GM23338 (cell line): ENCODE measurements around the gene P2RX7. TPM values are rescaled to one million over a fixed set of nuclear protein-coding genes. Genes with fewer than 3 reads are reported as not detected.

ENCODE experiments used
- ATAC-seq: fragments of 200-7000 bp; cut with Tn5 transposase; 3 replicates; pipeline ENCODE4 v1.9.1; 2020
- DNase-seq: peaks from one replicate; pipeline ENCODE4 v3.0.0-alpha.2; 2015; ENCODE audit warnings: low spot score
- H2AFZ ChIP-seq: fragments of 200-600 bp; sonication (generic); 2 replicates; pipeline ENCODE4 v1.8.0; 2016; ENCODE audit warnings: antibody characterized with exemption, mild to moderate bottlenecking, moderate library complexity
- H3F3A ChIP-seq: fragments of 200-600 bp; sonication (generic); replicated peaks from 2 replicates; pipeline ENCODE4 v1.8.0; 2017; ENCODE audit warnings: antibody characterized with exemption, mixed run types, low read depth
- H3K27ac ChIP-seq: fragments of 200-600 bp; sonication (generic); 2 replicates; pipeline ENCODE4 v1.6.1; 2016; ENCODE audit warnings: low read depth
- H3K27me3 ChIP-seq: fragments of 200-600 bp; sonication (generic); 2 replicates; pipeline ENCODE4 v1.8.0; 2016; ENCODE audit warnings: mild to moderate bottlenecking, mixed run types, moderate library complexity; ENCODE audit not compliant: insufficient read depth
- H3K36me3 ChIP-seq: fragments of 200-600 bp; sonication (generic); 2 replicates; pipeline ENCODE4 v1.8.0; 2016; ENCODE audit warnings: mild to moderate bottlenecking; ENCODE audit not compliant: insufficient read depth
- H3K4me1 ChIP-seq: fragments of 200-600 bp; sonication (generic); 2 replicates; pipeline ENCODE4 v1.8.0; 2016; ENCODE audit warnings: mild to moderate bottlenecking, moderate library complexity; ENCODE audit not compliant: insufficient read depth
- H3K4me2 ChIP-seq: fragments of 200-600 bp; sonication (generic); 2 replicates; pipeline ENCODE4 v1.7.1; 2017; ENCODE audit warnings: mixed run types
- H3K4me3 ChIP-seq: fragments of 200-600 bp; sonication (generic); 2 replicates; pipeline ENCODE4 v1.6.1; 2016; ENCODE audit warnings: mixed run types
- H3K79me2 ChIP-seq: fragments of 200-600 bp; sonication (generic); replicated peaks from 2 replicates; pipeline ENCODE4 v1.8.0; 2017; ENCODE audit warnings: mild to moderate bottlenecking; ENCODE audit not compliant: insufficient read depth
- H3K9me2 ChIP-seq: fragments of 200-600 bp; sonication (generic); 2 replicates; pipeline ENCODE4 v1.8.0; 2017; ENCODE audit not compliant: insufficient read depth
- H4K20me1 ChIP-seq: fragments of 200-600 bp; sonication (generic); replicated peaks from 2 replicates; pipeline ENCODE4 v1.8.0; 2017; ENCODE audit warnings: mild to moderate bottlenecking; ENCODE audit not compliant: insufficient read depth
- H3K27ac Mint-ChIP-seq: 2 replicates; pipeline ENCODE4 v1.8.0; 2020; ENCODE audit warnings: inconsistent platforms, mild to moderate bottlenecking, moderate library complexity, mixed read lengths
- H3K27me3 Mint-ChIP-seq: 3 replicates; pipeline ENCODE4 v1.8.0; 2022; ENCODE audit warnings: low read depth, mild to moderate bottlenecking, moderate library complexity, mixed read lengths, inconsistent platforms; ENCODE audit not compliant: insufficient read depth, poor library complexity
- H3K36me3 Mint-ChIP-seq: 3 replicates; pipeline ENCODE4 v1.8.0; 2021; ENCODE audit warnings: low read depth, mild to moderate bottlenecking, inconsistent platforms, moderate library complexity, mixed read lengths
- H3K4me1 Mint-ChIP-seq: 3 replicates; pipeline ENCODE4 v1.8.0; 2020; ENCODE audit warnings: mild to moderate bottlenecking, inconsistent platforms, mixed read lengths
- H3K4me3 Mint-ChIP-seq: 3 replicates; pipeline ENCODE4 v1.8.0; 2021; ENCODE audit warnings: moderate library complexity, mild to moderate bottlenecking, inconsistent platforms, mixed read lengths
- H3K9me3 Mint-ChIP-seq: 3 replicates; pipeline ENCODE4 v1.8.0; 2020; ENCODE audit warnings: moderate library complexity, mild to moderate bottlenecking, inconsistent platforms, mixed read lengths
- CREB1 ChIP-seq: fragments of 250-450 bp; sonication (Bioruptor Pico); IDR thresholded peaks from 2 replicates; pipeline ENCODE4 v1.5.0; 2020; ENCODE audit warnings: low read depth, mild to moderate bottlenecking, moderate library complexity
- EZH2 ChIP-seq: fragments of 200-600 bp; sonication (generic); IDR thresholded peaks from one replicate; pipeline ENCODE4 v1.8.0; 2017; ENCODE audit warnings: antibody characterized with exemption, mild to moderate bottlenecking, low read depth; ENCODE audit not compliant: unreplicated experiment
- EZH2phosphoT487 ChIP-seq: fragments of 200-600 bp; sonication (generic); IDR thresholded peaks from one replicate; pipeline ENCODE4 v1.8.1; 2018; ENCODE audit warnings: antibody characterized with exemption; ENCODE audit not compliant: unreplicated experiment
- JUNB ChIP-seq: IDR thresholded peaks from one replicate; pipeline ENCODE4 v1.6.1; 2016; ENCODE audit warnings: antibody characterized with exemption; ENCODE audit not compliant: unreplicated experiment
- NANOG ChIP-seq: IDR thresholded peaks from 2 replicates; pipeline ENCODE4 v1.6.1; 2016; ENCODE audit warnings: antibody characterized with exemption, borderline replicate concordance
- POLR2AphosphoS5 ChIP-seq: IDR thresholded peaks from 2 replicates; pipeline ENCODE4 v1.6.1; 2016; ENCODE audit warnings: antibody characterized with exemption, low read depth
- STAT1 ChIP-seq: IDR thresholded peaks from one replicate; pipeline ENCODE4 v1.6.1; 2016; ENCODE audit warnings: antibody characterized with exemption; ENCODE audit not compliant: unreplicated experiment
- polyA plus RNA-seq: library from polyadenylated mRNA; unstranded; fragments of >200 nt; fragmentation: Nextera tagmentation; extraction: Ambion mirVana; gene quantifications from 2 replicates; pipeline ENCODE4 v1.2.1, GENCODE V29; 2016
- total RNA-seq: library from RNA; depleted of rRNA; stranded (reverse); fragments of >200 nt; shearing (Covaris generic); gene quantifications from 2 replicates; pipeline ENCODE4 v1.2.3, GENCODE V29; 2014
- TF ChIP-seq, protein P1 (sequence below), 2 experiments: fragments of 200-600 bp in 1 of 2; sonication (generic) in 1 of 2; conservative IDR thresholded peaks; 2 replicates each; pipeline versions ENCODE4 v1.5.1 to v1.6.1; 2016 to 2017; ENCODE audit warnings: antibody characterized with exemption in 2 of 2, low read depth in 2 of 2, mild to moderate bottlenecking in 2 of 2, moderate library complexity in 1 of 2
- TF ChIP-seq, protein P2 (sequence below): IDR thresholded peaks from 2 replicates; pipeline ENCODE4 v1.6.1; 2016; ENCODE audit warnings: antibody characterized with exemption
- TF ChIP-seq, protein P3 (sequence below): fragments of 250-450 bp; sonication (Bioruptor Pico); IDR thresholded peaks from 2 replicates; pipeline ENCODE4 v1.5.0; 2020; ENCODE audit warnings: mild to moderate bottlenecking, moderate library complexity

Gene P2RX7
- total and polyA plus RNA-seq, 2 experiments from 2014 or later: 0.24 to 0.48 TPM

DNA sequence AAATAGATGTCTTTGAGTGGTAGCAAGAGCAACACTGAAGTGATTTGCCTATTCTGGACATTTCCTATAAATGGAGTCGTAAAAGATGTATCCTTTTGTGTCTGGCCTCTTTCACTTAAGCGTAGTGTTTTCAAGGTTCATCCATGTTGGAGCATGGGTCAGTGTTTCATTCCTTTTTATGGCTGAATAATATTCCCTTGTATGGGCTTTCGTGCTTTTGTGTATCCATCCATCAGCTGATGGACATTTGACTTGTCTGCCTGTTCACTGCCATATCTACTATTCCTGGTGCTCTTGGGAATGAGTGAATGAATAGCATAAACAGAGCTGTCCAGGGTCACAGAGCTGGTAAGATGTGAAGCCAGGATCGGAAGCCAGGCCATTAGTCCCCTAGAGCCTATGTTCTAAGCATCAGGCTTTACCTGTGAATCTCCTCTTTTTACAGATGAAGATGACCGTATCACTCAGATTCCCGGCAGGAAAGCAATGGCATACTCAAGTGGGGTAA is 1.8 kb upstream of the P2RX7 start (continued):
- TF ChIP-seq, protein P1, sequence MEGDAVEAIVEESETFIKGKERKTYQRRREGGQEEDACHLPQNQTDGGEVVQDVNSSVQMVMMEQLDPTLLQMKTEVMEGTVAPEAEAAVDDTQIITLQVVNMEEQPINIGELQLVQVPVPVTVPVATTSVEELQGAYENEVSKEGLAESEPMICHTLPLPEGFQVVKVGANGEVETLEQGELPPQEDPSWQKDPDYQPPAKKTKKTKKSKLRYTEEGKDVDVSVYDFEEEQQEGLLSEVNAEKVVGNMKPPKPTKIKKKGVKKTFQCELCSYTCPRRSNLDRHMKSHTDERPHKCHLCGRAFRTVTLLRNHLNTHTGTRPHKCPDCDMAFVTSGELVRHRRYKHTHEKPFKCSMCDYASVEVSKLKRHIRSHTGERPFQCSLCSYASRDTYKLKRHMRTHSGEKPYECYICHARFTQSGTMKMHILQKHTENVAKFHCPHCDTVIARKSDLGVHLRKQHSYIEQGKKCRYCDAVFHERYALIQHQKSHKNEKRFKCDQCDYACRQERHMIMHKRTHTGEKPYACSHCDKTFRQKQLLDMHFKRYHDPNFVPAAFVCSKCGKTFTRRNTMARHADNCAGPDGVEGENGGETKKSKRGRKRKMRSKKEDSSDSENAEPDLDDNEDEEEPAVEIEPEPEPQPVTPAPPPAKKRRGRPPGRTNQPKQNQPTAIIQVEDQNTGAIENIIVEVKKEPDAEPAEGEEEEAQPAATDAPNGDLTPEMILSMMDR (conservative IDR thresholded peaks at IDR 0.05; ENCODE audit: low read depth in 2 of 2): no peak
- no peak for TF ChIP-seq EZH2

DNA sequence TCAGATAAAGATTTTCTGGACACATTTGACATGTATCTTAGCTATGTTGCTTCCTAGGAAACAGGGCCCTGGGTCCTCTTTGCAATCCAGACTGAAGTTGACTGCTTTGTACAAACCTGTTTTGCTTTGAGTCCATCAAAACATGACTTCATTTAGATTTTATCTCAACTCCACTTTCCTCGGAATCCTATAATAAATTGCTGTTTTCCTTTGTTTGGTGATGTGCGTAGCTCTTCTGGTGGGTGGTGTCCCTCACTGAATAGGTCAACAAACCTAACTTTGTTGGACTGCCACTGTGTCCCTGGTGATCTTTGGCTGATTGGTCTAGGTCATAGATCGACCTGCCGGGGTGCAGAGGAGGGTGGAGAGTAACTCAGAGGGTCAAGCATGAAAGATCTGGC is 735 bp upstream of the P2RX7 start:
- H3K79me2 ChIP-seq: no peaks in the 10 kb centered on the region
- DNase-seq: no peak
- H3K4me3 ChIP-seq: no peak overlapping the region
- H3K27me3 Mint-ChIP-seq: peaks cover 7% of the 10 kb centered on the region
- no peaks in the 10 kb centered on the region for H3K36me3 Mint-ChIP-seq
- H3K36me3 ChIP-seq: no peaks in the 10 kb centered on the region
- peaks cover 11% of the 10 kb centered on the region for H3K4me1 Mint-ChIP-seq
- H3F3A ChIP-seq: 0 out of 2 replicates have a peak, but pooled peaks cover 5% of the 10 kb centered on the region
- peaks cover 12% of the 10 kb centered on the region; the same call in 1 of the 2 replicates for H3K4me1 ChIP-seq
- ATAC-seq: no peak
- 0 out of 3 replicates have a peak, but pooled peaks cover 3% of the 10 kb centered on the region for H3K9me3 Mint-ChIP-seq
- H3K4me3 Mint-ChIP-seq: no peak overlapping the region
- 0 out of 2 replicates have a peak overlapping the region, but pooled peaks have one; percentile 81 for H3K4me2 ChIP-seq
- H3K27ac ChIP-seq: no peak overlapping the region
- H2AFZ ChIP-seq: no peak overlapping the region
- H3K9me2 ChIP-seq: no peaks in the 10 kb centered on the region
- no peak overlapping the region for H3K27ac Mint-ChIP-seq
- no peaks in the 10 kb centered on the region for H4K20me1 ChIP-seq
- no peaks in the 10 kb centered on the region for H3K27me3 ChIP-seq
- TF ChIP-seq, protein P2, sequence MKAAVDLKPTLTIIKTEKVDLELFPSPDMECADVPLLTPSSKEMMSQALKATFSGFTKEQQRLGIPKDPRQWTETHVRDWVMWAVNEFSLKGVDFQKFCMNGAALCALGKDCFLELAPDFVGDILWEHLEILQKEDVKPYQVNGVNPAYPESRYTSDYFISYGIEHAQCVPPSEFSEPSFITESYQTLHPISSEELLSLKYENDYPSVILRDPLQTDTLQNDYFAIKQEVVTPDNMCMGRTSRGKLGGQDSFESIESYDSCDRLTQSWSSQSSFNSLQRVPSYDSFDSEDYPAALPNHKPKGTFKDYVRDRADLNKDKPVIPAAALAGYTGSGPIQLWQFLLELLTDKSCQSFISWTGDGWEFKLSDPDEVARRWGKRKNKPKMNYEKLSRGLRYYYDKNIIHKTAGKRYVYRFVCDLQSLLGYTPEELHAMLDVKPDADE: no peak
- no peak for TF ChIP-seq JUNB
- TF ChIP-seq NANOG: no peak
- TF ChIP-seq EZH2phosphoT487: no peak
- TF ChIP-seq, protein P1 (conservative IDR thresholded peaks at IDR 0.05; ENCODE audit: low read depth in 2 of 2): no peak
- TF ChIP-seq EZH2: no peak
- TF ChIP-seq, protein P3, sequence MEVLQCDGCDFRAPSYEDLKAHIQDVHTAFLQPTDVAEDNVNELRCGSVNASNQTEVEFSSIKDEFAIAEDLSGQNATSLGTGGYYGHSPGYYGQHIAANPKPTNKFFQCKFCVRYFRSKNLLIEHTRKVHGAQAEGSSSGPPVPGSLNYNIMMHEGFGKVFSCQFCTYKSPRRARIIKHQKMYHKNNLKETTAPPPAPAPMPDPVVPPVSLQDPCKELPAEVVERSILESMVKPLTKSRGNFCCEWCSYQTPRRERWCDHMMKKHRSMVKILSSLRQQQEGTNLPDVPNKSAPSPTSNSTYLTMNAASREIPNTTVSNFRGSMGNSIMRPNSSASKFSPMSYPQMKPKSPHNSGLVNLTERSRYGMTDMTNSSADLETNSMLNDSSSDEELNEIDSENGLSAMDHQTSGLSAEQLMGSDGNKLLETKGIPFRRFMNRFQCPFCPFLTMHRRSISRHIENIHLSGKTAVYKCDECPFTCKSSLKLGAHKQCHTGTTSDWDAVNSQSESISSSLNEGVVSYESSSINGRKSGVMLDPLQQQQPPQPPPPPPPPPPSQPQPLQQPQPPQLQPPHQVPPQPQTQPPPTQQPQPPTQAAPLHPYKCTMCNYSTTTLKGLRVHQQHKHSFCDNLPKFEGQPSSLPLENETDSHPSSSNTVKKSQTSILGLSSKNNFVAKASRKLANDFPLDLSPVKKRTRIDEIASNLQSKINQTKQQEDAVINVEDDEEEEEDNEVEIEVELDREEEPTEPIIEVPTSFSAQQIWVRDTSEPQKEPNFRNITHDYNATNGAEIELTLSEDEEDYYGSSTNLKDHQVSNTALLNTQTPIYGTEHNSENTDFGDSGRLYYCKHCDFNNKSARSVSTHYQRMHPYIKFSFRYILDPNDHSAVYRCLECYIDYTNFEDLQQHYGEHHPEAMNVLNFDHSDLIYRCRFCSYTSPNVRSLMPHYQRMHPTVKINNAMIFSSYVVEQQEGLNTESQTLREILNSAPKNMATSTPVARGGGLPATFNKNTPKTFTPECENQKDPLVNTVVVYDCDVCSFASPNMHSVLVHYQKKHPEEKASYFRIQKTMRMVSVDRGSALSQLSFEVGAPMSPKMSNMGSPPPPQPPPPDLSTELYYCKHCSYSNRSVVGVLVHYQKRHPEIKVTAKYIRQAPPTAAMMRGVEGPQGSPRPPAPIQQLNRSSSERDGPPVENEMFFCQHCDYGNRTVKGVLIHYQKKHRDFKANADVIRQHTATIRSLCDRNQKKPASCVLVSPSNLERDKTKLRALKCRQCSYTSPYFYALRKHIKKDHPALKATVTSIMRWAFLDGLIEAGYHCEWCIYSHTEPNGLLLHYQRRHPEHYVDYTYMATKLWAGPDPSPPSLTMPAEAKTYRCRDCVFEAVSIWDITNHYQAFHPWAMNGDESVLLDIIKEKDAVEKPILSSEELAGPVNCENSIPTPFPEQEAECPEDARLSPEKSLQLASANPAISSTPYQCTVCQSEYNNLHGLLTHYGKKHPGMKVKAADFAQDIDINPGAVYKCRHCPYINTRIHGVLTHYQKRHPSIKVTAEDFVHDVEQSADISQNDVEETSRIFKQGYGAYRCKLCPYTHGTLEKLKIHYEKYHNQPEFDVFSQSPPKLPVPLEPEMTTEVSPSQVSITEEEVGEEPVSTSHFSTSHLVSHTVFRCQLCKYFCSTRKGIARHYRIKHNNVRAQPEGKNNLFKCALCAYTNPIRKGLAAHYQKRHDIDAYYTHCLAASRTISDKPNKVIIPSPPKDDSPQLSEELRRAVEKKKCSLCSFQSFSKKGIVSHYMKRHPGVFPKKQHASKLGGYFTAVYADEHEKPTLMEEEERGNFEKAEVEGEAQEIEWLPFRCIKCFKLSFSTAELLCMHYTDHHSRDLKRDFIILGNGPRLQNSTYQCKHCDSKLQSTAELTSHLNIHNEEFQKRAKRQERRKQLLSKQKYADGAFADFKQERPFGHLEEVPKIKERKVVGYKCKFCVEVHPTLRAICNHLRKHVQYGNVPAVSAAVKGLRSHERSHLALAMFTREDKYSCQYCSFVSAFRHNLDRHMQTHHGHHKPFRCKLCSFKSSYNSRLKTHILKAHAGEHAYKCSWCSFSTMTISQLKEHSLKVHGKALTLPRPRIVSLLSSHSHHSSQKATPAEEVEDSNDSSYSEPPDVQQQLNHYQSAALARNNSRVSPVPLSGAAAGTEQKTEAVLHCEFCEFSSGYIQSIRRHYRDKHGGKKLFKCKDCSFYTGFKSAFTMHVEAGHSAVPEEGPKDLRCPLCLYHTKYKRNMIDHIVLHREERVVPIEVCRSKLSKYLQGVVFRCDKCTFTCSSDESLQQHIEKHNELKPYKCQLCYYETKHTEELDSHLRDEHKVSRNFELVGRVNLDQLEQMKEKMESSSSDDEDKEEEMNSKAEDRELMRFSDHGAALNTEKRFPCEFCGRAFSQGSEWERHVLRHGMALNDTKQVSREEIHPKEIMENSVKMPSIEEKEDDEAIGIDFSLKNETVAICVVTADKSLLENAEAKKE (CRISPR knock-in tag): no peak
- TF ChIP-seq STAT1: no peak
- no peak for TF ChIP-seq CREB1 (CRISPR knock-in tag)
- no peak for TF ChIP-seq POLR2AphosphoS5
